ENCODE data around the gene GNA12. TPM values are rescaled to one million over a fixed set of nuclear protein-coding genes. Genes with fewer than 3 reads are reported as not detected.

GNA12 gene
- total RNA-seq, 1 experiment from 2014 or later, result 15.0 TPM

GRCh38 chr7:2859952-2860351 is 15.8 kb upstream of the GNA12 start:
- Histone ChIP-seq H3K27ac (ENCODE audit: low read length) (no peak overlapping the region), H3K4me1 (ENCODE audit: insufficient read depth, low read length) (peaks cover 22% of the 10 kb centered on the region), H2AFZ (ENCODE audit: low read length) (no peak overlapping the region), H3K4me3 (ENCODE audit: low read length) (no peak overlapping the region), H3K9ac (ENCODE audit: low read length) (no peak overlapping the region), H3K36me3 (ENCODE audit: low read depth, low read length) (no peaks in the 10 kb centered on the region), H3K9me2 (replicated peaks; ENCODE audit: low read length) (no peaks in the 10 kb centered on the region), H3K9me3 (ENCODE audit: low read length) (no peaks in the 10 kb centered on the region), H3F3A (ENCODE audit: low read length, unreplicated experiment) (no peaks in the 10 kb centered on the region), H3K79me2 (ENCODE audit: low read length) (no peaks in the 10 kb centered on the region), H4K20me1 (ENCODE audit: low read length) (no peaks in the 10 kb centered on the region), H3K4me2 (ENCODE audit: low read length) (no peak overlapping the region), H3K27me3 (ENCODE audit: low read length) (no peaks in the 10 kb centered on the region)
- TF ChIP-seq EZH2phosphoT487 (IDR thresholded peaks at IDR 0.05; ENCODE audit: borderline replicate concordance, low read length), result no peak
- no peak for TF ChIP-seq EZH2 (IDR thresholded peaks at IDR 0.05; ENCODE audit: low read length, unreplicated experiment)
- TF ChIP-seq, protein P1, sequence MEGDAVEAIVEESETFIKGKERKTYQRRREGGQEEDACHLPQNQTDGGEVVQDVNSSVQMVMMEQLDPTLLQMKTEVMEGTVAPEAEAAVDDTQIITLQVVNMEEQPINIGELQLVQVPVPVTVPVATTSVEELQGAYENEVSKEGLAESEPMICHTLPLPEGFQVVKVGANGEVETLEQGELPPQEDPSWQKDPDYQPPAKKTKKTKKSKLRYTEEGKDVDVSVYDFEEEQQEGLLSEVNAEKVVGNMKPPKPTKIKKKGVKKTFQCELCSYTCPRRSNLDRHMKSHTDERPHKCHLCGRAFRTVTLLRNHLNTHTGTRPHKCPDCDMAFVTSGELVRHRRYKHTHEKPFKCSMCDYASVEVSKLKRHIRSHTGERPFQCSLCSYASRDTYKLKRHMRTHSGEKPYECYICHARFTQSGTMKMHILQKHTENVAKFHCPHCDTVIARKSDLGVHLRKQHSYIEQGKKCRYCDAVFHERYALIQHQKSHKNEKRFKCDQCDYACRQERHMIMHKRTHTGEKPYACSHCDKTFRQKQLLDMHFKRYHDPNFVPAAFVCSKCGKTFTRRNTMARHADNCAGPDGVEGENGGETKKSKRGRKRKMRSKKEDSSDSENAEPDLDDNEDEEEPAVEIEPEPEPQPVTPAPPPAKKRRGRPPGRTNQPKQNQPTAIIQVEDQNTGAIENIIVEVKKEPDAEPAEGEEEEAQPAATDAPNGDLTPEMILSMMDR (conservative IDR thresholded peaks at IDR 0.05; ENCODE audit: low read depth, low read length), result no peak
- intact Hi-C loops (cut with micrococcal nuclease), result loop anchor here (5.0 to 10.0 kb wide), 2 partner anchors 138 to 445 kb away; partner anchors contain the start of gene SDK1
- ATAC-seq (no peak), DNase-seq (no peak)
- ChIA-PET CTCF (no interaction called here), POLR2A (ENCODE audit: unreplicated experiment) (no interaction called here)
- BruUV-seq (replicated peaks), result no TSS peak

- POLR2A ChIA-PET (ENCODE audit: unreplicated experiment), result no interaction called here
- Histone ChIP-seq H2AFZ (ENCODE audit: low read length) (no peak overlapping the region), H3K4me3 (ENCODE audit: low read length) (no peak overlapping the region), H3K79me2 (ENCODE audit: low read length) (no peaks in the 10 kb centered on the region), H3K36me3 (ENCODE audit: low read depth, low read length) (no peaks in the 10 kb centered on the region), H3K27me3 (ENCODE audit: low read length) (no peaks in the 10 kb centered on the region), H3K4me2 (ENCODE audit: low read length) (no peak overlapping the region), H4K20me1 (ENCODE audit: low read length) (no peaks in the 10 kb centered on the region), H3K9ac (ENCODE audit: low read length) (no peak overlapping the region), H3K27ac (ENCODE audit: low read length) (no peak overlapping the region), H3K9me3 (ENCODE audit: low read length) (no peaks in the 10 kb centered on the region), H3K9me2 (replicated peaks; ENCODE audit: low read length) (no peaks in the 10 kb centered on the region), H3K4me1 (ENCODE audit: insufficient read depth, low read length) (peaks cover 9% of the 10 kb centered on the region), H3F3A (ENCODE audit: low read length, unreplicated experiment) (no peaks in the 10 kb centered on the region)
- DNase-seq (no peak), ATAC-seq (no peak)
- TF ChIP-seq EZH2phosphoT487 (IDR thresholded peaks at IDR 0.05; ENCODE audit: borderline replicate concordance, low read length) (no peak), EZH2 (IDR thresholded peaks at IDR 0.05; ENCODE audit: low read length, unreplicated experiment) (no peak)
- TF ChIP-seq, protein P1 (conservative IDR thresholded peaks at IDR 0.05; ENCODE audit: low read depth, low read length), result no peak
- CTCF ChIA-PET, result no interaction called here
- no TSS peak for BruUV-seq (replicated peaks)
- intact Hi-C loops (cut with micrococcal nuclease), result no loop called here
These were observed 14.5 kb upstream of the GNA12 start for GRCh38 chr7:2858621-2859020.

- no peak for TF ChIP-seq EZH2 (IDR thresholded peaks at IDR 0.05; ENCODE audit: low read length, unreplicated experiment)
- TF ChIP-seq EZH2phosphoT487 (IDR thresholded peaks at IDR 0.05; ENCODE audit: borderline replicate concordance, low read length), result no peak
- TF ChIP-seq, protein P1 (conservative IDR thresholded peaks at IDR 0.05; ENCODE audit: low read depth, low read length), result no peak
- ATAC-seq (no peak), DNase-seq (no peak)
- Histone ChIP-seq H3K36me3 (ENCODE audit: low read depth, low read length) (no peaks in the 10 kb centered on the region), H3K9me2 (replicated peaks; ENCODE audit: low read length) (no peaks in the 10 kb centered on the region), H3K9me3 (ENCODE audit: low read length) (no peaks in the 10 kb centered on the region), H3K79me2 (ENCODE audit: low read length) (no peaks in the 10 kb centered on the region), H4K20me1 (ENCODE audit: low read length) (no peaks in the 10 kb centered on the region), H3K4me3 (ENCODE audit: low read length) (no peak overlapping the region), H3K27ac (ENCODE audit: low read length) (no peak overlapping the region), H3K27me3 (ENCODE audit: low read length) (no peaks in the 10 kb centered on the region), H3K4me1 (ENCODE audit: insufficient read depth, low read length) (no peaks in the 10 kb centered on the region), H2AFZ (ENCODE audit: low read length) (no peak overlapping the region), H3F3A (ENCODE audit: low read length, unreplicated experiment) (no peaks in the 10 kb centered on the region), H3K4me2 (ENCODE audit: low read length) (no peak overlapping the region), H3K9ac (ENCODE audit: low read length) (no peak overlapping the region)
- CTCF ChIA-PET, result no interaction called here
- intact Hi-C loops (cut with micrococcal nuclease), result no loop called here
- POLR2A ChIA-PET (ENCODE audit: unreplicated experiment), result no interaction called here
- no TSS peak for BruUV-seq (replicated peaks)
These were observed 12.5 kb upstream of the GNA12 start for GRCh38 chr7:2856388-2857169.

Measured in PC-3 (cell line).